MM.1S (cell line): Measurements from ENCODE around the gene MSI2.

Experiments
- EZH2 ChIP-seq: fragments of 300-600 bp; sonication (generic); optimal IDR thresholded peaks from 2 replicates; pipeline ENCODE3; 2017; ENCODE audit warnings: low read depth, mild to moderate bottlenecking, antibody characterized with exemption, low read length, mixed read lengths
- TF ChIP-seq, protein P1 (sequence below): fragments of 300-600 bp; sonication (generic); IDR thresholded peaks from 2 replicates; pipeline ENCODE4 v1.5.1; 2016; ENCODE audit warnings: antibody characterized with exemption, low read length, mixed read lengths

DNA sequence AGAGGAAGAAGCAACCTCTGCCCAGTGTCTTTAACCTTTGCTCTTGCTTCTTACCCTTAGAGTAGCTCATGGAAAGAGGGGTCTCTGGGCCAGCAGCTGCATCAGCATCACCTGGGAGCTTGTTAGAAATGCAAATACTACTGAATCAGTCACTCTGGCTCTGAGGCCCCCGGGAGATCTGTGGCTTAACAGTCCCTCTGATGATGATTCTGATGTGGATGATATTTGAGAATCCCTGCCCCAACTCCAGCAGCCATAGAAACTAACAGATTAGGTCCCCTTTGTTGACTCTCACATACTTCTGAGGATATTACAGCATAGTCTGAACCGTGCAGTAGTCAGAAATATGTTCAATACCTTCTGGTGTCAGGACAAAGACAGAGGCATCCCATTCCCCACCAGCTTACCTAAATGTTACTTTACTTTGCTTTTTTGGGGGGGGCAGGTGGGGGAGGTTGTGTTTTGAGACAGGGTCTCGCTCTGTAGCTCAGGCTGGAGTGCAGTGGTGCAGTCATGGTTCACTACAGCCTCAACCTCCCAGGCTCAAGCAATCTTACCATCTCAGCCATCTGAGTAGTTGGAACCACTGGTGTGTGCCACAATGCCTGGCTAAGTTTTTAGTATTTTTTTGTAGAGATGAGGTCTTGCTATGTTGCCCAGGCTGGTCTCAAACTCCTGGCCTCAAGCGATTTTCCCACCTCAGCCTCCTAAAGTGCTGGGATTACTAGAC is 268.7 kb downstream of the MSI2 start:
- TF ChIP-seq, protein P1, sequence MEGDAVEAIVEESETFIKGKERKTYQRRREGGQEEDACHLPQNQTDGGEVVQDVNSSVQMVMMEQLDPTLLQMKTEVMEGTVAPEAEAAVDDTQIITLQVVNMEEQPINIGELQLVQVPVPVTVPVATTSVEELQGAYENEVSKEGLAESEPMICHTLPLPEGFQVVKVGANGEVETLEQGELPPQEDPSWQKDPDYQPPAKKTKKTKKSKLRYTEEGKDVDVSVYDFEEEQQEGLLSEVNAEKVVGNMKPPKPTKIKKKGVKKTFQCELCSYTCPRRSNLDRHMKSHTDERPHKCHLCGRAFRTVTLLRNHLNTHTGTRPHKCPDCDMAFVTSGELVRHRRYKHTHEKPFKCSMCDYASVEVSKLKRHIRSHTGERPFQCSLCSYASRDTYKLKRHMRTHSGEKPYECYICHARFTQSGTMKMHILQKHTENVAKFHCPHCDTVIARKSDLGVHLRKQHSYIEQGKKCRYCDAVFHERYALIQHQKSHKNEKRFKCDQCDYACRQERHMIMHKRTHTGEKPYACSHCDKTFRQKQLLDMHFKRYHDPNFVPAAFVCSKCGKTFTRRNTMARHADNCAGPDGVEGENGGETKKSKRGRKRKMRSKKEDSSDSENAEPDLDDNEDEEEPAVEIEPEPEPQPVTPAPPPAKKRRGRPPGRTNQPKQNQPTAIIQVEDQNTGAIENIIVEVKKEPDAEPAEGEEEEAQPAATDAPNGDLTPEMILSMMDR, result no peak
- no peak for TF ChIP-seq EZH2
